Measurements from ENCODE around the gene ASH1L.
"Not testable (repeated sequence)": the region's sequence is repeated elsewhere in the genome, so short reads cannot be mapped to it uniquely, and the experiment has no call there.

Gene ASH1L

GRCh38 chr1:155328856-155329255 is 233.7 kb downstream of the ASH1L start:
- DNase-seq (ENCODE audit: low read depth in 3 of 3) = not testable (repeated sequence)

GRCh38 chr1:155327981-155328380 is 234.6 kb downstream of the ASH1L start:
- no peak for DNase-seq (ENCODE audit: low read depth in 3 of 3)

GRCh38 chr1:155326631-155327037 is 236.0 kb downstream of the ASH1L start:
- DNase-seq (ENCODE audit: low read depth in 3 of 3) = no peak

- DNase-seq (ENCODE audit: low read depth in 3 of 3) = no peak
Measured at GRCh38 chr1:155326020-155326526, 236.5 kb downstream of the ASH1L start.

- DNase-seq (ENCODE audit: low read depth in 3 of 3) = no peak
Measured at GRCh38 chr1:155325603-155325893, 237.1 kb downstream of the ASH1L start.

GRCh38 chr1:155324717-155325602 is 237.6 kb downstream of the ASH1L start:
- no peak for DNase-seq (ENCODE audit: low read depth in 3 of 3)

- DNase-seq (ENCODE audit: low read depth in 3 of 3) = peak; percentile 88 to 96 (median 89)
Measured at GRCh38 chr1:155324037-155324716, 238.4 kb downstream of the ASH1L start.

- peak; percentile 66 to 78 (median 76) for DNase-seq (ENCODE audit: low read depth in 3 of 3)
Measured at GRCh38 chr1:155323729-155324036, 238.9 kb downstream of the ASH1L start.

GRCh38 chr1:155322953-155323728 is 239.5 kb downstream of the ASH1L start:
- peak; percentile 71 to 85 (median 83) for DNase-seq (ENCODE audit: low read depth in 3 of 3)

- no peak for DNase-seq (ENCODE audit: low read depth in 3 of 3)
Measured at GRCh38 chr1:155322571-155322952, 240.0 kb downstream of the ASH1L start.

GRCh38 chr1:155321639-155322503 is 240.7 kb downstream of the ASH1L start:
- no peak for DNase-seq (ENCODE audit: low read depth in 3 of 3)

GRCh38 chr1:155320661-155321617 is 241.7 kb downstream of the ASH1L start, which contains the start of gene RUSC1:
TSS of gene RUSC1 (plus strand) at chr1:155320894. CDS start at chr1:155321774, 880 bp downstream.
- peak in 2 of 3 donors; percentile 54 to 69 for DNase-seq (ENCODE audit: low read depth in 3 of 3)

GRCh38 chr1:155320252-155320651 is 242.4 kb downstream of the ASH1L start:
- DNase-seq (ENCODE audit: low read depth in 3 of 3) = no peak

- DNase-seq (ENCODE audit: low read depth in 3 of 3) = no peak
Measured at GRCh38 chr1:155319536-155319935, 243.1 kb downstream of the ASH1L start.

GRCh38 chr1:155318082-155318481 is 244.5 kb downstream of the ASH1L start:
- no peak for DNase-seq (ENCODE audit: low read depth in 3 of 3)

- DNase-seq (ENCODE audit: low read depth in 3 of 3) = no peak
Measured at GRCh38 chr1:155316922-155317321, 245.7 kb downstream of the ASH1L start.

- no peak for DNase-seq (ENCODE audit: low read depth in 3 of 3)
Measured at GRCh38 chr1:155313261-155313660, 249.3 kb downstream of the ASH1L start.

- no peak for DNase-seq (ENCODE audit: low read depth in 3 of 3)
Measured at GRCh38 chr1:155309423-155310021, 253.1 kb downstream of the ASH1L start.
